ENCODE data around the gene CDIPT.
"Not testable (repeated sequence)": the region's sequence is repeated elsewhere in the genome, so short reads cannot be mapped to it uniquely, and the experiment has no call there.

The CDIPT gene

GRCh38 chr16:29858149-29858849 lies 4.7 kb downstream of the CDIPT start:
- DNase-seq, result no peak

GRCh38 chr16:29857133-29857760 lies 5.8 kb downstream of the CDIPT start:
- no peak for DNase-seq

GRCh38 chr16:29854520-29855100 lies 8.4 kb downstream of the CDIPT start:
- no peak for DNase-seq

GRCh38 chr16:29852654-29853053 lies 10.4 kb downstream of the CDIPT start:
- DNase-seq, result no peak

- DNase-seq, result no peak
Measured at GRCh38 chr16:29850998-29851397, 12.0 kb downstream of the CDIPT start.

- no peak for DNase-seq
Measured at GRCh38 chr16:29849505-29849904, 13.5 kb downstream of the CDIPT start.

- peak; percentile 57 for DNase-seq
Measured at GRCh38 chr16:29848420-29849297, 14.4 kb downstream of the CDIPT start.

GRCh38 chr16:29845656-29846055 lies 17.4 kb downstream of the CDIPT start:
- DNase-seq, result no peak

GRCh38 chr16:29844575-29845331 lies 18.3 kb downstream of the CDIPT start:
- DNase-seq, result no peak

- DNase-seq, result no peak
Measured at GRCh38 chr16:29843931-29844330, 19.1 kb downstream of the CDIPT start.

- DNase-seq, result no peak
Measured at GRCh38 chr16:29842732-29843346, 20.2 kb downstream of the CDIPT start.

GRCh38 chr16:29841631-29842030 lies 21.4 kb downstream of the CDIPT start:
- DNase-seq, result no peak

GRCh38 chr16:29840240-29840639 lies 22.8 kb downstream of the CDIPT start:
- no peak for DNase-seq

GRCh38 chr16:29839822-29840221 lies 23.2 kb downstream of the CDIPT start:
- DNase-seq, result no peak

- DNase-seq, result no peak
Measured at GRCh38 chr16:29837841-29838240, 25.2 kb downstream of the CDIPT start.

GRCh38 chr16:29836623-29837022 lies 26.4 kb downstream of the CDIPT start:
- no peak for DNase-seq

GRCh38 chr16:29835926-29836325 lies 27.1 kb downstream of the CDIPT start:
- DNase-seq, result no peak

GRCh38 chr16:29834079-29834478 lies 28.9 kb downstream of the CDIPT start:
- no peak for DNase-seq

- not testable (repeated sequence) for DNase-seq
Measured at GRCh38 chr16:29833219-29833618, 29.8 kb downstream of the CDIPT start.

- DNase-seq, result no peak
Measured at GRCh38 chr16:29831490-29831889, 31.5 kb downstream of the CDIPT start.

- DNase-seq, result no peak
Measured at GRCh38 chr16:29830774-29831173, 32.3 kb downstream of the CDIPT start.

GRCh38 chr16:29826342-29826695 lies 36.7 kb downstream of the CDIPT start:
- no peak for DNase-seq

Data from NCI-H1436 (cell line).